Measurements from ENCODE around the gene GNAL.

DNA sequence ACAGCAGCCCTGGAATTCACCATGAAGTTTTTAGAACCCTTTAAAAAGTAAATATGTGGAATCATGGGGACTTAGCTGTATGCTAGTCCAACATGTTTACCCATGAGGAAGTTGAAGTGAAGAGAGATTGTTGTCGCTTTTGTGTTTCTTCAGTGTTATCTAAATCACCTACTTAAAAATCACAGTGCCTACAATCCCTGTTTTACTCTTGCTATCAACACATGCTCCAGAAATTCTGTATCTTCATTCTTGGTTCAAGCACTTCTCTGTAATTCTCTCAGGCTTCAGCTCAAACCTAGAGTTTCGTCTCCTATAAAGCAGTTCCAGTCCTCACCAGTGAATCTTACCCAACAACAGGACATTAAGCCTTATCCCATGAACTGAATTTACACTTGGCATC is 131.6 kb downstream of the GNAL start:
- TF ChIP-seq, protein P1, sequence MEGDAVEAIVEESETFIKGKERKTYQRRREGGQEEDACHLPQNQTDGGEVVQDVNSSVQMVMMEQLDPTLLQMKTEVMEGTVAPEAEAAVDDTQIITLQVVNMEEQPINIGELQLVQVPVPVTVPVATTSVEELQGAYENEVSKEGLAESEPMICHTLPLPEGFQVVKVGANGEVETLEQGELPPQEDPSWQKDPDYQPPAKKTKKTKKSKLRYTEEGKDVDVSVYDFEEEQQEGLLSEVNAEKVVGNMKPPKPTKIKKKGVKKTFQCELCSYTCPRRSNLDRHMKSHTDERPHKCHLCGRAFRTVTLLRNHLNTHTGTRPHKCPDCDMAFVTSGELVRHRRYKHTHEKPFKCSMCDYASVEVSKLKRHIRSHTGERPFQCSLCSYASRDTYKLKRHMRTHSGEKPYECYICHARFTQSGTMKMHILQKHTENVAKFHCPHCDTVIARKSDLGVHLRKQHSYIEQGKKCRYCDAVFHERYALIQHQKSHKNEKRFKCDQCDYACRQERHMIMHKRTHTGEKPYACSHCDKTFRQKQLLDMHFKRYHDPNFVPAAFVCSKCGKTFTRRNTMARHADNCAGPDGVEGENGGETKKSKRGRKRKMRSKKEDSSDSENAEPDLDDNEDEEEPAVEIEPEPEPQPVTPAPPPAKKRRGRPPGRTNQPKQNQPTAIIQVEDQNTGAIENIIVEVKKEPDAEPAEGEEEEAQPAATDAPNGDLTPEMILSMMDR (conservative IDR thresholded peaks at IDR 0.05; ENCODE audit: low read depth in 2 of 2): no peak
- no peak for TF ChIP-seq CREB1 (CRISPR knock-in tag; IDR thresholded peaks at IDR 0.05; ENCODE audit: low read depth)
- no peak for TF ChIP-seq EZH2phosphoT487 (IDR thresholded peaks at IDR 0.05; ENCODE audit: unreplicated experiment)
- no peak for TF ChIP-seq EZH2 (IDR thresholded peaks at IDR 0.05; ENCODE audit: low read depth, unreplicated experiment)
- TF ChIP-seq POLR2AphosphoS5 (IDR thresholded peaks at IDR 0.05; ENCODE audit: low read depth): no peak
- TF ChIP-seq, protein P2, sequence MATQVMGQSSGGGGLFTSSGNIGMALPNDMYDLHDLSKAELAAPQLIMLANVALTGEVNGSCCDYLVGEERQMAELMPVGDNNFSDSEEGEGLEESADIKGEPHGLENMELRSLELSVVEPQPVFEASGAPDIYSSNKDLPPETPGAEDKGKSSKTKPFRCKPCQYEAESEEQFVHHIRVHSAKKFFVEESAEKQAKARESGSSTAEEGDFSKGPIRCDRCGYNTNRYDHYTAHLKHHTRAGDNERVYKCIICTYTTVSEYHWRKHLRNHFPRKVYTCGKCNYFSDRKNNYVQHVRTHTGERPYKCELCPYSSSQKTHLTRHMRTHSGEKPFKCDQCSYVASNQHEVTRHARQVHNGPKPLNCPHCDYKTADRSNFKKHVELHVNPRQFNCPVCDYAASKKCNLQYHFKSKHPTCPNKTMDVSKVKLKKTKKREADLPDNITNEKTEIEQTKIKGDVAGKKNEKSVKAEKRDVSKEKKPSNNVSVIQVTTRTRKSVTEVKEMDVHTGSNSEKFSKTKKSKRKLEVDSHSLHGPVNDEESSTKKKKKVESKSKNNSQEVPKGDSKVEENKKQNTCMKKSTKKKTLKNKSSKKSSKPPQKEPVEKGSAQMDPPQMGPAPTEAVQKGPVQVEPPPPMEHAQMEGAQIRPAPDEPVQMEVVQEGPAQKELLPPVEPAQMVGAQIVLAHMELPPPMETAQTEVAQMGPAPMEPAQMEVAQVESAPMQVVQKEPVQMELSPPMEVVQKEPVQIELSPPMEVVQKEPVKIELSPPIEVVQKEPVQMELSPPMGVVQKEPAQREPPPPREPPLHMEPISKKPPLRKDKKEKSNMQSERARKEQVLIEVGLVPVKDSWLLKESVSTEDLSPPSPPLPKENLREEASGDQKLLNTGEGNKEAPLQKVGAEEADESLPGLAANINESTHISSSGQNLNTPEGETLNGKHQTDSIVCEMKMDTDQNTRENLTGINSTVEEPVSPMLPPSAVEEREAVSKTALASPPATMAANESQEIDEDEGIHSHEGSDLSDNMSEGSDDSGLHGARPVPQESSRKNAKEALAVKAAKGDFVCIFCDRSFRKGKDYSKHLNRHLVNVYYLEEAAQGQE (IDR thresholded peaks at IDR 0.05; ENCODE audit: unreplicated experiment): no peak
- TF ChIP-seq STAT1 (IDR thresholded peaks at IDR 0.05; ENCODE audit: unreplicated experiment): no peak
- no peak for TF ChIP-seq JUNB (IDR thresholded peaks at IDR 0.05; ENCODE audit: unreplicated experiment)
- TF ChIP-seq, protein P3, sequence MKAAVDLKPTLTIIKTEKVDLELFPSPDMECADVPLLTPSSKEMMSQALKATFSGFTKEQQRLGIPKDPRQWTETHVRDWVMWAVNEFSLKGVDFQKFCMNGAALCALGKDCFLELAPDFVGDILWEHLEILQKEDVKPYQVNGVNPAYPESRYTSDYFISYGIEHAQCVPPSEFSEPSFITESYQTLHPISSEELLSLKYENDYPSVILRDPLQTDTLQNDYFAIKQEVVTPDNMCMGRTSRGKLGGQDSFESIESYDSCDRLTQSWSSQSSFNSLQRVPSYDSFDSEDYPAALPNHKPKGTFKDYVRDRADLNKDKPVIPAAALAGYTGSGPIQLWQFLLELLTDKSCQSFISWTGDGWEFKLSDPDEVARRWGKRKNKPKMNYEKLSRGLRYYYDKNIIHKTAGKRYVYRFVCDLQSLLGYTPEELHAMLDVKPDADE (IDR thresholded peaks at IDR 0.05): no peak
- TF ChIP-seq ZNF331 (CRISPR knock-in tag; IDR thresholded peaks at IDR 0.05; ENCODE audit: low read depth): no peak
- TF ChIP-seq NANOG (IDR thresholded peaks at IDR 0.05; ENCODE audit: borderline replicate concordance): no peak
- TF ChIP-seq, protein P4, sequence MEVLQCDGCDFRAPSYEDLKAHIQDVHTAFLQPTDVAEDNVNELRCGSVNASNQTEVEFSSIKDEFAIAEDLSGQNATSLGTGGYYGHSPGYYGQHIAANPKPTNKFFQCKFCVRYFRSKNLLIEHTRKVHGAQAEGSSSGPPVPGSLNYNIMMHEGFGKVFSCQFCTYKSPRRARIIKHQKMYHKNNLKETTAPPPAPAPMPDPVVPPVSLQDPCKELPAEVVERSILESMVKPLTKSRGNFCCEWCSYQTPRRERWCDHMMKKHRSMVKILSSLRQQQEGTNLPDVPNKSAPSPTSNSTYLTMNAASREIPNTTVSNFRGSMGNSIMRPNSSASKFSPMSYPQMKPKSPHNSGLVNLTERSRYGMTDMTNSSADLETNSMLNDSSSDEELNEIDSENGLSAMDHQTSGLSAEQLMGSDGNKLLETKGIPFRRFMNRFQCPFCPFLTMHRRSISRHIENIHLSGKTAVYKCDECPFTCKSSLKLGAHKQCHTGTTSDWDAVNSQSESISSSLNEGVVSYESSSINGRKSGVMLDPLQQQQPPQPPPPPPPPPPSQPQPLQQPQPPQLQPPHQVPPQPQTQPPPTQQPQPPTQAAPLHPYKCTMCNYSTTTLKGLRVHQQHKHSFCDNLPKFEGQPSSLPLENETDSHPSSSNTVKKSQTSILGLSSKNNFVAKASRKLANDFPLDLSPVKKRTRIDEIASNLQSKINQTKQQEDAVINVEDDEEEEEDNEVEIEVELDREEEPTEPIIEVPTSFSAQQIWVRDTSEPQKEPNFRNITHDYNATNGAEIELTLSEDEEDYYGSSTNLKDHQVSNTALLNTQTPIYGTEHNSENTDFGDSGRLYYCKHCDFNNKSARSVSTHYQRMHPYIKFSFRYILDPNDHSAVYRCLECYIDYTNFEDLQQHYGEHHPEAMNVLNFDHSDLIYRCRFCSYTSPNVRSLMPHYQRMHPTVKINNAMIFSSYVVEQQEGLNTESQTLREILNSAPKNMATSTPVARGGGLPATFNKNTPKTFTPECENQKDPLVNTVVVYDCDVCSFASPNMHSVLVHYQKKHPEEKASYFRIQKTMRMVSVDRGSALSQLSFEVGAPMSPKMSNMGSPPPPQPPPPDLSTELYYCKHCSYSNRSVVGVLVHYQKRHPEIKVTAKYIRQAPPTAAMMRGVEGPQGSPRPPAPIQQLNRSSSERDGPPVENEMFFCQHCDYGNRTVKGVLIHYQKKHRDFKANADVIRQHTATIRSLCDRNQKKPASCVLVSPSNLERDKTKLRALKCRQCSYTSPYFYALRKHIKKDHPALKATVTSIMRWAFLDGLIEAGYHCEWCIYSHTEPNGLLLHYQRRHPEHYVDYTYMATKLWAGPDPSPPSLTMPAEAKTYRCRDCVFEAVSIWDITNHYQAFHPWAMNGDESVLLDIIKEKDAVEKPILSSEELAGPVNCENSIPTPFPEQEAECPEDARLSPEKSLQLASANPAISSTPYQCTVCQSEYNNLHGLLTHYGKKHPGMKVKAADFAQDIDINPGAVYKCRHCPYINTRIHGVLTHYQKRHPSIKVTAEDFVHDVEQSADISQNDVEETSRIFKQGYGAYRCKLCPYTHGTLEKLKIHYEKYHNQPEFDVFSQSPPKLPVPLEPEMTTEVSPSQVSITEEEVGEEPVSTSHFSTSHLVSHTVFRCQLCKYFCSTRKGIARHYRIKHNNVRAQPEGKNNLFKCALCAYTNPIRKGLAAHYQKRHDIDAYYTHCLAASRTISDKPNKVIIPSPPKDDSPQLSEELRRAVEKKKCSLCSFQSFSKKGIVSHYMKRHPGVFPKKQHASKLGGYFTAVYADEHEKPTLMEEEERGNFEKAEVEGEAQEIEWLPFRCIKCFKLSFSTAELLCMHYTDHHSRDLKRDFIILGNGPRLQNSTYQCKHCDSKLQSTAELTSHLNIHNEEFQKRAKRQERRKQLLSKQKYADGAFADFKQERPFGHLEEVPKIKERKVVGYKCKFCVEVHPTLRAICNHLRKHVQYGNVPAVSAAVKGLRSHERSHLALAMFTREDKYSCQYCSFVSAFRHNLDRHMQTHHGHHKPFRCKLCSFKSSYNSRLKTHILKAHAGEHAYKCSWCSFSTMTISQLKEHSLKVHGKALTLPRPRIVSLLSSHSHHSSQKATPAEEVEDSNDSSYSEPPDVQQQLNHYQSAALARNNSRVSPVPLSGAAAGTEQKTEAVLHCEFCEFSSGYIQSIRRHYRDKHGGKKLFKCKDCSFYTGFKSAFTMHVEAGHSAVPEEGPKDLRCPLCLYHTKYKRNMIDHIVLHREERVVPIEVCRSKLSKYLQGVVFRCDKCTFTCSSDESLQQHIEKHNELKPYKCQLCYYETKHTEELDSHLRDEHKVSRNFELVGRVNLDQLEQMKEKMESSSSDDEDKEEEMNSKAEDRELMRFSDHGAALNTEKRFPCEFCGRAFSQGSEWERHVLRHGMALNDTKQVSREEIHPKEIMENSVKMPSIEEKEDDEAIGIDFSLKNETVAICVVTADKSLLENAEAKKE (CRISPR knock-in tag; IDR thresholded peaks at IDR 0.05): no peak
- no peak for TF ChIP-seq ZNF114 (CRISPR knock-in tag; IDR thresholded peaks at IDR 0.05)

Measured in GM23338 (cell line).